ENCODE measurements around the gene SLC25A19.

Gene SLC25A19

GRCh38 chr17:75263055-75263454 lies 26.2 kb downstream of the SLC25A19 start:
- TF ChIP-seq FOXP2 (optimal IDR thresholded peaks at IDR 0.05; ENCODE audit: borderline replicate concordance, extremely low read depth, extremely low read length, insufficient read depth) (no peak), SIN3A (IDR thresholded peaks at IDR 0.05; ENCODE audit: borderline replicate concordance, insufficient read depth, low read length) (no peak), TAF1 (IDR thresholded peaks at IDR 0.05; ENCODE audit: borderline replicate concordance, insufficient read depth, low read length) (no peak)

GRCh38 chr17:75262112-75262606 lies 27.1 kb downstream of the SLC25A19 start:
- TF ChIP-seq SIN3A (IDR thresholded peaks at IDR 0.05; ENCODE audit: borderline replicate concordance, insufficient read depth, low read length) (no peak), TAF1 (IDR thresholded peaks at IDR 0.05; ENCODE audit: borderline replicate concordance, insufficient read depth, low read length) (no peak), POLR2AphosphoS5 (IDR thresholded peaks at IDR 0.05; ENCODE audit: low read depth, low read length) (no peak), FOXP2 (optimal IDR thresholded peaks at IDR 0.05; ENCODE audit: borderline replicate concordance, extremely low read depth, extremely low read length, insufficient read depth) (no peak), REST (IDR thresholded peaks at IDR 0.05; ENCODE audit: insufficient read depth in 1 of 2, low read depth in 2 of 2, low read length in 2 of 2) (no peak)

GRCh38 chr17:75261336-75262111 lies 27.7 kb downstream of the SLC25A19 start, which contains the start of the genes GGA3 and MRPS7:
TSS of gene GGA3 (minus strand) at chr17:75261606. CDS start at chr17:75261587, 19 bp downstream.
TSS of gene MRPS7 (plus strand) at chr17:75261879. CDS start at chr17:75261901, 22 bp downstream.
- peak; percentile 28 for TF ChIP-seq FOXP2 (optimal IDR thresholded peaks at IDR 0.05; ENCODE audit: borderline replicate concordance, extremely low read depth, extremely low read length, insufficient read depth)
- TF ChIP-seq REST (IDR thresholded peaks at IDR 0.05; ENCODE audit: insufficient read depth in 1 of 2, low read depth in 2 of 2, low read length in 2 of 2): peak; percentile 6 to 55; a peak in 2 of 4 replicates
- TF ChIP-seq POLR2AphosphoS5 (IDR thresholded peaks at IDR 0.05; ENCODE audit: low read depth, low read length): peak; percentile 89
- peak; percentile 97 for TF ChIP-seq TAF1 (IDR thresholded peaks at IDR 0.05; ENCODE audit: borderline replicate concordance, insufficient read depth, low read length)
- no peak; the same call in 1 of the 2 replicates for TF ChIP-seq SIN3A (IDR thresholded peaks at IDR 0.05; ENCODE audit: borderline replicate concordance, insufficient read depth, low read length)

GRCh38 chr17:75260641-75261335 lies 28.4 kb downstream of the SLC25A19 start:
- TF ChIP-seq SIN3A (IDR thresholded peaks at IDR 0.05; ENCODE audit: borderline replicate concordance, insufficient read depth, low read length): no peak
- no peak for TF ChIP-seq REST (IDR thresholded peaks at IDR 0.05; ENCODE audit: insufficient read depth in 1 of 2, low read depth in 2 of 2, low read length in 2 of 2)
- TF ChIP-seq FOXP2 (optimal IDR thresholded peaks at IDR 0.05; ENCODE audit: borderline replicate concordance, extremely low read depth, extremely low read length, insufficient read depth): no peak

GRCh38 chr17:75252039-75252816 lies 37.0 kb downstream of the SLC25A19 start:
- TF ChIP-seq TAF1 (IDR thresholded peaks at IDR 0.05; ENCODE audit: borderline replicate concordance, insufficient read depth, low read length): no peak

Measured in PFSK-1 (cell line).